Osteoblast (primary cell): Measurements from ENCODE around the gene CAP2. TPM values are rescaled to one million over a fixed set of nuclear protein-coding genes. Genes with fewer than 3 reads are reported as not detected.

Source experiments
- DNase-seq: peaks from one replicate; pipeline ENCODE4 v3.0.0; 2011; ENCODE audit warnings: low spot score, mixed read lengths; ENCODE audit not compliant: insufficient read length; ENCODE audit errors: missing footprints
- H2AFZ ChIP-seq: 2 replicates; pipeline ENCODE4 v1.6.0; 2011; ENCODE audit warnings: mild to moderate bottlenecking, low read length
- H3K27ac ChIP-seq: 2 replicates; pipeline ENCODE4 v1.5.1; 2011; ENCODE audit warnings: mild to moderate bottlenecking, low read depth, low read length, moderate library complexity
- H3K27me3 ChIP-seq: 2 replicates; pipeline ENCODE4 v1.6.0; 2012; ENCODE audit warnings: mild to moderate bottlenecking, control low read depth, inconsistent platforms, low read length, moderate library complexity; ENCODE audit not compliant: insufficient read depth
- H3K36me3 ChIP-seq: 2 replicates; pipeline ENCODE4 v1.5.1; 2011; ENCODE audit warnings: mild to moderate bottlenecking, low read length, control low read depth, moderate library complexity; ENCODE audit not compliant: insufficient read depth
- H3K4me1 ChIP-seq: 2 replicates; pipeline ENCODE4 v1.5.1; 2011; ENCODE audit warnings: mild to moderate bottlenecking, low read length, control low read depth, moderate library complexity; ENCODE audit not compliant: insufficient read depth
- H3K4me2 ChIP-seq: 2 replicates; pipeline ENCODE4 v1.6.0; 2011; ENCODE audit warnings: mild to moderate bottlenecking, low read length; ENCODE audit not compliant: insufficient read depth
- H3K4me3 ChIP-seq: fragments of 200-600 bp; sonication (generic); 3 replicates; pipeline ENCODE4 v1.5.1; 2012; ENCODE audit warnings: mild to moderate bottlenecking, low read length, inconsistent platforms; ENCODE audit not compliant: insufficient read depth
- H3K79me2 ChIP-seq: 2 replicates; pipeline ENCODE4 v1.6.0; 2012; ENCODE audit warnings: mild to moderate bottlenecking, low read length, control low read depth, inconsistent platforms; ENCODE audit not compliant: insufficient read depth
- H3K9me3 ChIP-seq: 2 replicates; pipeline ENCODE4 v1.5.1; 2011; ENCODE audit warnings: low read depth, low read length, control low read depth
- H4K20me1 ChIP-seq: 2 replicates; pipeline ENCODE4 v1.6.0; 2012; ENCODE audit warnings: mild to moderate bottlenecking, low read length, control low read depth; ENCODE audit not compliant: insufficient read depth
- CTCF ChIP-seq: IDR thresholded peaks from 2 replicates; pipeline ENCODE4 v1.5.1; 2011; ENCODE audit warnings: mild to moderate bottlenecking, low read depth, low read length, moderate library complexity; ENCODE audit errors: extremely low read depth
- total RNA-seq: library from RNA; depleted of rRNA; stranded (reverse); fragments of >200 nt; gene quantifications from 2 replicates; pipeline ENCODE4 v1.2.3, GENCODE V29; 2012

CAP2 gene
- total RNA-seq, 1 donor = 12.3 TPM

DNA sequence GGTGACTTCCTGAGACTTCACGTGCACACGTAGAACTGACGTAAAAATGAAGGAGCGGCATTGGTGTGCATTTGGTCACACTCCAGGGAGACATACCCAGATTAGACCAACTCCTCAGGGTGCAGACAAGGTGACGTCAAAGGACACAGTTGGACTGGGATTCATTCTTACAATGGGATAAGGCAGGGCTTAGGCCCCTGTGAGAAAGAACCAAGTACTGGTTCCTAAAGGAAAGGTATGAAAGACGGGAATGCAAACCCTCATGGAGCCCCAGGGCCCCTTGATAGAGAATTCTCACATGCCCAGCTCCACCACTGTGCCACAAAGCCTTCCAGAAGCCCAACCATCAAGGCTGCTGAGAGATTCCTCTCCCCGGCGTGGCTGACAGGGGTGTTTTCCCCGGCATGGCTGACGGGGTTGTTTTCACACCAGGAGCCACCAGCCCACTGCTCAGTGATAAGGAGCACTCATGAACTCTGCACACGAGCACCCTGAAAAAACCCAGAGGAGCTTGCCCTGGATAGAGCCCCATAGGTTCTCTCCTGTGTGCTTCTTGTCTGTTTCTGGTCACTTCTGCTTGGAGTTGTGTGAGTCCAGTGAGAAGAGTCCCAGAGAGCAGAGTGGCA lies 90.1 kb downstream of the CAP2 start:
- Histone ChIP-seq H3K27ac (no peak overlapping the region), H3K36me3 (no peaks in the 10 kb centered on the region), H3K27me3 (no peaks in the 10 kb centered on the region), H3K4me2 (no peak overlapping the region), H4K20me1 (no peaks in the 10 kb centered on the region), H3K79me2 (no peaks in the 10 kb centered on the region), H3K4me3 (no peak overlapping the region), H2AFZ (no peak overlapping the region), H3K4me1 (no peaks in the 10 kb centered on the region), H3K9me3 (no peaks in the 10 kb centered on the region)
- no peak for DNase-seq
- TF ChIP-seq CTCF = no peak

- Histone ChIP-seq H3K79me2 (no peaks in the 10 kb centered on the region), H4K20me1 (no peaks in the 10 kb centered on the region), H2AFZ (no peak overlapping the region), H3K36me3 (no peaks in the 10 kb centered on the region), H3K4me2 (no peak overlapping the region), H3K27ac (no peak overlapping the region), H3K27me3 (no peaks in the 10 kb centered on the region), H3K4me3 (no peak overlapping the region), H3K9me3 (no peaks in the 10 kb centered on the region), H3K4me1 (no peaks in the 10 kb centered on the region)
- no peak for DNase-seq
- no peak for TF ChIP-seq CTCF
Measured at GRCh38 chr6:17484201-17484849, 90.9 kb downstream of the CAP2 start.

DNA sequence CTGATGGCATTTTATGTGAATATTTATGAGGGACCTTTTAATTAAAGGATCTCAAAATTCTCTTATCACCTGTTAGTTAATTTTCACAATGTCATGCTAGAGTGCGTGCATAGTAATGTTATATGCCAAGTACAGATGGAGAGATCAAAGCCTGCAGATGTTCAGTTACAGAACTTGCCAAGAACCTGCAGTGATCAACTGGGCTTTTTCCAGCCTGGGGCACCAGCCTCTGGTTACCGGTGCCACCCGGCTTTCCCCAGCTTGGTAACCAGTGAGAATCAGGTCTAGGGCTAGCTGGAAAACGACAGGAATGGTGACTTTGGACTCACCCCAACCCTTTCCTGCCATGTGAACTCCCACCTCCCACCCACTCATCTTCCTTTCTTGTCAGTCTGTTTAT lies 91.8 kb downstream of the CAP2 start:
- H3K4me3 ChIP-seq = no peak overlapping the region
- no peaks in the 10 kb centered on the region for H4K20me1 ChIP-seq
- no peak overlapping the region for H2AFZ ChIP-seq
- no peak overlapping the region for H3K27ac ChIP-seq
- no peaks in the 10 kb centered on the region for H3K36me3 ChIP-seq
- H3K9me3 ChIP-seq = no peaks in the 10 kb centered on the region
- no peak for DNase-seq
- no peak for TF ChIP-seq CTCF
- no peaks in the 10 kb centered on the region for H3K4me1 ChIP-seq
- no peak overlapping the region for H3K4me2 ChIP-seq
- H3K79me2 ChIP-seq = no peaks in the 10 kb centered on the region
- no peaks in the 10 kb centered on the region for H3K27me3 ChIP-seq

DNA sequence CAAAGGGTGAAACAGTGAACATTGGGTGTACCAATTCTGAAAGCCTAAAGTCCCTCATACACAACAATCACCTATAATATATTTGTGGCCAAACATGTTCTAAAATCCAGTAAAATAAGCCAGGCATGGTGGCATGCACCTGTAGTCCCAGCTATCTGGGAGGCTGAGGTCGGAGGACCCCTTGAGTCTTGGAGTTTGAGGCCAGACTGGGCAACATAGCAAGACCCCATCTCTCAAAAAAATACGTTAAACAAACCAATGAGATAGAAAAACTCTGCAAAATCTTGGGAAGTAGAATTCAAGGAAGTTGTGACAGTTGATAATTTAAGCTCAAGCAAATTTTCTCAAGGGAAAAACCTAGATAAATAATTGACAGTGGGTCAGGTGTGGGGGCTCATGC lies 92.6 kb downstream of the CAP2 start:
- Histone ChIP-seq H3K9me3 (no peaks in the 10 kb centered on the region), H3K4me3 (no peak overlapping the region), H2AFZ (no peak overlapping the region), H3K27me3 (no peaks in the 10 kb centered on the region), H4K20me1 (no peaks in the 10 kb centered on the region), H3K36me3 (no peaks in the 10 kb centered on the region), H3K4me1 (no peaks in the 10 kb centered on the region), H3K4me2 (no peak overlapping the region), H3K27ac (no peak overlapping the region), H3K79me2 (no peaks in the 10 kb centered on the region)
- no peak for TF ChIP-seq CTCF
- no peak for DNase-seq
